HG02973 (cell line): ENCODE measurements around the gene CAPNS2.
"Not testable (repeated sequence)": the region's sequence is repeated elsewhere in the genome, so short reads cannot be mapped to it uniquely, and the experiment has no call there.

ENCODE experiments used
- ATAC-seq: cut with Tn5 transposase; IDR thresholded peaks from one replicate; pipeline ENCODE4 v1.9.1; 2021; ENCODE audit warnings: moderate library complexity; ENCODE audit not compliant: unreplicated experiment

Gene CAPNS2

DNA sequence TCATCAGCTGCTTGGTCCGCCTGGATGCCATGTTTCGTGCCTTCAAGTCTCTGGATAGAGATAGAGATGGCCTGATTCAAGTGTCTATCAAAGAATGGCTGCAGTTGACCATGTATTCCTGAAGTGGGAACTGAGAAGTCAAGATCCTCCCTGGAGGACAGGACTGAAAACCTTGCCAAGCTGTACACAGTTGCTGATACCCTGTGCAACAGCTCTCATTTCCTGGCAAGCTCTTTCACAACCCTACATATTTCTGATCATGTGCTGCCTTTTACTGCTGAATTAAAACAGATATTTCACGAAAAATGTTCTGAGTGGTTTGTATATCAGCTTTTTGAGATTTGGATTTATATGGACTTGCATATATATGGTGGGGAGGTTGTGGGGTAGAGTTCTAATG lies 898 bp downstream of the CAPNS2 start:
- no peak for ATAC-seq

DNA sequence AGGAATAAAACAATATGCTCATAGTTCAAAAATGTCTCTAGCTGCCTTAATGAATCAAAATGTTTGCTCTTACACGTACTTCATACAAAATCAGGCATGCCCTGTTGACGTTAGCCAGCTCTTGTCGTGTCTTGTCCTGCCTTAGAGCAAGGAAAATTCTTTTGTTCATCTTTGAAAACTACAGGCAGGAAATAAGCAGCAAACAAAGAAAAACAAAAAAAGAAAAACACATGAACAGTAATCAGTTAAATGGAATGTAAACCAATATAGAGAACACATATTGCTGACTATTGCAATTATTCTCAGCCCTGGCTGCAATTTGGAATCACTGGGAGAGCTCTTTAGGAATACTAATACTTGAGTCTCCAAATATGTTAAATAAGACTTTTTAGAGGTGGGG lies 1.7 kb downstream of the CAPNS2 start:
- ATAC-seq: no peak

GRCh38 chr16:55569025-55569424 lies 2.5 kb downstream of the CAPNS2 start:
- no peak for ATAC-seq

- no peak for ATAC-seq
These were observed 3.7 kb downstream of the CAPNS2 start for GRCh38 chr16:55570159-55570558.

- no peak for ATAC-seq
These were observed 4.9 kb downstream of the CAPNS2 start for GRCh38 chr16:55571191-55571897.

- no peak for ATAC-seq
These were observed 6.0 kb downstream of the CAPNS2 start for GRCh38 chr16:55572439-55572838.

- no peak for ATAC-seq
These were observed 8.3 kb downstream of the CAPNS2 start for GRCh38 chr16:55574811-55575210.

DNA sequence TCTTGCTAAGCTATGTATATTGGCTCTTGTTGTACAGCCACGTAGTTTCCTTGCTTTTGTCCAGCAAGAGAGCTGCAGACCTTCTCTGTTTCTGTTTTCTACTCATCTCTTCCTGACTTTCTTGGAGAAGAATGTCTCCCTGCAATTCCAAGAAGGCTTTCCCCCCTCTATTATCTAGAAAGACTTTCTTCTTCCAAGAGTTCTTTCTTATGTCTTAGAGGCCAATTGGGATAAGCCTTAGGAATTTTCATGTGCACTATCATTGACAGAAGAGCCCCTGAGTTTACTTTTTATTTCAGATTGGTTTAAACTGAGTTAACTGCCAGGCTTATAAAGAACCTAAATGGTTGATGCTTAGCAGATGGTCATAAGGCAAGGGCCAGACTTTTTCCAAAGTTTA lies 9.0 kb downstream of the CAPNS2 start:
- ATAC-seq: no peak

DNA sequence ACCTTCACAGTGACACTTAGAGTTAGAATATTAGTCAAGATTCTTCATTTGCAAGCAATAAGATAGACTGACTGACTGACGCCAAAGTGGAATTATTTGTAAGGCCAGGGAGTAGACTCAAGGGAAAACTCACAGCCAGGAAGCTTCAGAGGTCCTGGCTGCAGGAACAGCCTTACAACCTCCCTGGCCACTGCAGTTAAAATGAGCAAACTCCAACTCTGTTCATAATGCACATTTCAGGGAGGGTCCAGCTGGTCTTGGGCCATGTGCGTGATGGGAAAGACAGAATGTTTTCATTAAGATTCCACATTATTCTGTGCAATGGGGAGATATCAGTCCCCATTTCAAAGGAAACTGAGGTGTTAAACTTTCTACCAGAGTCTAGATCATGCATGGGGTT lies 9.9 kb downstream of the CAPNS2 start:
- no peak for ATAC-seq

DNA sequence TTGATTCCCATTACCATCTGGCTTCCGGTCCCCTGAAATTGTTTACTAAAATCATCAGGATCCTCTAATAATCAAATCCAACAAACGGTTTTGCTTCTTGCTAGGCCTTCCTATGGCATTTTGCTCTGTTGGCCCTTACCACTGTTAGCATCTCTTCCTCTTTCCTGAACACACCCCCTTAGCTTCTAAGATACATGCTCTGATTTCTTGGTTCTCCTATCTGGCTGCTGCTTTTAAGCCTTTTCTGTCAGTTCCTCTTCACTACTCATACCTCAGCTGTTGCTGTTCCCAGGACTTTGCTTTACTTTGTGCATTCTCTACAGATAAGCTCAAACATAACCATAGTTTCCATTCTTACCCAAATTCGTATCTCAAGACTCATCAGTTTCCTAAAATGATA lies 11.4 kb downstream of the CAPNS2 start:
- ATAC-seq: no peak

DNA sequence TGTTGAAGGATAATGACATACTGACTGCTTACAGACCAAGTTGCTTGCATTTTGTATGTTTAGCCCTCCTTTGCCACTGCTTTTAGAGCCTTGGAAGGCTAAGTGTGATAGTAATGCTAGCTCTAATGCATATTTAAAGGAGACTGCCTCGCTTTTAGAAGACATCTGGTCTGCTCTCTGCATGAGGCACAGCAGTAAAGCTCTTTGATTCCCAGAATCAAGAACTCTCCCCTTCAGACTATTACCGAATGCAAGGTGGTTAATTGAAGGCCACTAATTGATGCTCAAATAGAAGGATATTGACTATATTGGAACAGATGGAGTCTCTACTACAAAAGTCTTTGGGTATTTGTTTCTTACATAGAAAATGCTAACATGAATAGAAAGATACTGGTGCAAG lies 19.1 kb downstream of the CAPNS2 start:
- no peak for ATAC-seq

DNA sequence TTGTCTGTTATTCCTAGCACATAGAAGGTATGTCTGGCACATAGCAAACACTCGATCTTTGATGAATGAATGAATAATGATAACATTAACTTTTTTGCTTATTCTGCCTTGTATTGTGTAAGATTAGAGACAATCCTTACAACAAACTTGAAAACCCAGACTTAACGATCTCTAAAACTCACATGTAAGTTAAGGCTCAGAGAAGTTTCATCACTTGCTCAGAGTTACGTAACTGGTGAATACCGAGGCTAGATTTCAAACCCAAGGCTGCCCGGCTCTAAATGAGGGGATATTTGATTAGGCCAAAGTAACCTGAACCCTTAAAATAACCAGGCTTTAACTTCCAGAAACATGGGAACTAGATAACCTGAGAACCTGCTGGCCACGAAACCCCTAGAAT lies 22.3 kb downstream of the CAPNS2 start:
- ATAC-seq: no peak

DNA sequence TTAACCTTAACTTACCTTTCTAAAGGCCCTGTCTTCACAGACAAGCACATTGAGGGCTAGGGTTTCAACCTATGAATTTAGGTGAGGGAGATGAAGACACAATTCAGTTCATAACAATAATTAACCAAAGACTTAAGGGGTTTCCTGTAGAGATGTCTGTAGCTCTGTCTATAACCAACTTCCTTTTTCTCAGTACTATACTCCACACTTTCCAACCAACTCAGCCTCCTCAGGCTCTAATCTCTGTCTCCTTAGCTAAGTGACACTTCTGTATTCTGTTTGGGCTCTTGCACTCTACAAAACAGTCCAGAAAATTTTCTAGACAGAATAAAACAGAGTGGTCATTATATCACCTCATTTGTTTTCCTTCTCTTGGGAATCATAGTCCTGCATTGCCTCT lies 25.8 kb downstream of the CAPNS2 start:
- no peak for ATAC-seq

- ATAC-seq: no peak
These were observed 31.4 kb downstream of the CAPNS2 start for GRCh38 chr16:55597928-55598327.

- no peak for ATAC-seq
These were observed 39.4 kb downstream of the CAPNS2 start for GRCh38 chr16:55605754-55606336.

GRCh38 chr16:55613613-55614335 lies 47.3 kb downstream of the CAPNS2 start:
- ATAC-seq: no peak

GRCh38 chr16:55615071-55615470 lies 48.6 kb downstream of the CAPNS2 start:
- no peak for ATAC-seq

GRCh38 chr16:55615670-55616069 lies 49.2 kb downstream of the CAPNS2 start:
- not testable (repeated sequence) for ATAC-seq
